ENCODE measurements around the gene ZNF385B.

The ZNF385B gene

GRCh38 chr2:179427065-179427464 is 434.3 kb downstream of the ZNF385B start:
- FAIRE-seq (no peak), DNase-seq (ENCODE audit: insufficient read length, low spot score) (no peak)

DNA sequence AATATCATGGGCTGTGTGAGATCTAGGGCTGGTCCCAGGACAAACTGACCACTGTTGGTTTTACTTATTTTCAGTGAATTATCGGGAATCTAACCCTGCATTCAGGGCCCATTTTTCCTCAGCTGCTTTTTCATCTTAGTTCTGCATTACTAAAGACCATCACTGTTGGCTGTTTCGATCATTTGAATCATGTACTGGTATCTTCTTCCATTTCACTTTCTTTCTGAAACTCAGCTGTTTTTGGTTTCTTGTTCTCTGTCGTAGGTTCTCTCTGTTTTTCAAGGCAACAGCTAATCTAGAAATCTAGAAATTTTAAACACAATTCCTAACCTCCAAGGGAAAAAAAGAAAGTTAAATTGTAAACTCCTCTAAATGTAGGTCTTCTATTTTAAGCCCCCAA is 436.8 kb downstream of the ZNF385B start:
- FAIRE-seq (no peak), DNase-seq (ENCODE audit: insufficient read length, low spot score) (no peak)

- DNase-seq (ENCODE audit: insufficient read length, low spot score) (peak; percentile 9), FAIRE-seq (peak; percentile 77)
These were observed 439.3 kb downstream of the ZNF385B start for GRCh38 chr2:179422037-179422643.

DNA sequence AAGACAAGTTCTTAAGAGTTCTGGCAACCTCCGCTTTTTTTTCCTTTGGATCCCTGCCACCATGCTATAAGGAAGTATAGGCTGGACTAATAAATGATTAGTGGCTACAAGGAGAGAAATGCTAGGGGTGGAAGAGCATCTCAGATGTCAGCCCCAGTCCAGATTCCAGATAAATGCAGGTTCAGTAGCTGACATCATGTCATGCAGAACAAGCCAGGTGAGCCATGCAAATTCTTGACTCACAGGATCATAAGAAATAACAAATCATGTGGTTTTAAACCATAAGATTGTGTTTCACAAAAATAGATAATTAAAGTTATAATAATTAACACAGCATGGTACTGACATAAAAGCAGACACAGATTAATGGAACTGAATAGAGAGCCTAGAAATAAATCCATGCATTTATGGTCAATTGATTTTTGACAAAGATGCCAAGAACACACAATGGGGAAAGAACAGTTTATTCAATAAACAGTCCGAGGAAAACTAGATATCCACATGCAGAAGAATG is 443.9 kb downstream of the ZNF385B start:
- DNase-seq (ENCODE audit: insufficient read length, low spot score), result no peak
- no peak for FAIRE-seq

GRCh38 chr2:179412112-179412511 is 449.3 kb downstream of the ZNF385B start:
- DNase-seq (ENCODE audit: insufficient read length, low spot score), result no peak
- FAIRE-seq, result no peak

DNA sequence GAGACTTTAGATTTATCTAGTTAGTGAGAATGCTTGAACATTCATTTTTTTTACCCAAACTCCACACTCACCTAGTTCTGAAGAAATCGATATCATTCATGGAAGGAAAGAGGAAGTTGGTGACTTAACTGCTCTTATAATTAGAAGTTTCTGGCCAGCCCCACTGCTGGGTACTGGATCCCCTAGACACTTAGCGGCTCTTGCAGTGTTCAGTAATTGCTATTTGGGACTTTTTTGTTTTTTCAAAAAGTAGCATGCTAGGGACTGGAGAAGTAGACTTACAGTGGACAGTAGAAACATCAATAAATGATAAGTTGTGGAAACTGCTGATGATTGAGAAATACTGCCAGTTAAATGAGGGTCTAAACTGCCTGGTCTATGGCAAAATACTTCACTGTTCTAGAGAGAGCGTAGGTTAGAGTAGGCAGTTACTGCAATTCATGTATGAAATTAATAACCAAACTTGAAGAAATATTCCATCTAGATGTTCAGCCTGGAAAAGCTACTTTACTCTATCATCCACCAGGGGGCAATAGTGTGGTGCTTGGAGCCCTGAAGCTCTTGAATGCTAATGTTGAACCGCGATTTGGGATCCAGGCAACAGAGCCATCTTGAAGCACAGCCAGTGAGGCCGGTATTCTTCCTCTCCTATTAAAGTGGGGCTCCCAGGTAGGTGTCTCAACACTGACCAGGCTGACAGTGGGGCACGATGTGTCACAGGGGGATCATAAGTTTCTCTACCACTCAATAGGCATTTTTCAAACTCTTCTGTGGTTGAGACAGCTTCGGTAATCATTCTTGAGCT is 450.7 kb downstream of the ZNF385B start:
- FAIRE-seq (peak; percentile 89), DNase-seq (ENCODE audit: insufficient read length, low spot score) (peak; percentile 21)

DNA sequence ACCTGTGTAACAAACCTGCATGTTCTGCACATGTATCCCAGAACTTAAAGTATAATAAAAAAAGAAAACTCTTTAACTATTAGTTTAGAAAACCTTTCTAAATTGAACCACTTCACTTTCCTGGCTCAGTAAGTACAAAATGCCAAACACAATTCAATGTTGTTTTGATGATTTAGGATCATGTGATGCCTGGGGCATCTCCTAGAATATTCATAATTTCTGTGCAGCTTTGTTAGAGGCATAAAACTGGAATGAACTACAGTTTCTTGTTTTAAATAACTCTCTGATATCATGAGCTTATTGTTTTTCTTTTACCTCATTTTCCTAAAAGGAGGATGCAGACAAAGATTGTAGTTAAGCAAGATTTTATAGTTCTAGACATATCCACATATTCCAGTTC is 457.8 kb downstream of the ZNF385B start:
- no peak for FAIRE-seq
- DNase-seq (ENCODE audit: insufficient read length, low spot score), result no peak

- FAIRE-seq, result no peak
- no peak for DNase-seq (ENCODE audit: insufficient read length, low spot score)
These were observed 467.9 kb downstream of the ZNF385B start for GRCh38 chr2:179393481-179393880.
